Natural killer cell (primary cell): ENCODE measurements around the gene RFT1. TPM values are rescaled to one million over a fixed set of nuclear protein-coding genes. Genes with fewer than 3 reads are reported as not detected.

Experiments
- ATAC-seq, 3 donors: fragments of 150-1000 bp in 2 of 3; fragments of 200-7000 bp in 1 of 3; cut with Tn5 transposase; 1 replicate in 1 of 3; 2 replicates in 2 of 3; pipeline ENCODE4 v1.10.0; 2021; ENCODE audit warnings: mild to moderate bottlenecking in 2 of 3, moderate library complexity in 2 of 3
- DNase-seq, 2 donors: peaks; one replicate each; pipeline versions ENCODE4 v3.0.0 to v3.0.0-alpha.2; 2013 to 2021; ENCODE audit warnings: mixed read lengths in 1 of 2
- H3K27ac ChIP-seq: one replicate; pipeline ENCODE4 v1.5.1; 2013; ENCODE audit warnings: mild to moderate bottlenecking, low read length
- H3K27me3 ChIP-seq: one replicate; pipeline ENCODE4 v1.6.1; 2013; ENCODE audit warnings: low read length; ENCODE audit not compliant: control insufficient read depth, insufficient read depth
- H3K36me3 ChIP-seq: one replicate; pipeline ENCODE4 v1.6.1; 2013; ENCODE audit warnings: low read length; ENCODE audit not compliant: control insufficient read depth, insufficient read depth
- H3K4me1 ChIP-seq: one replicate; pipeline ENCODE4 v1.6.1; 2013; ENCODE audit warnings: low read length; ENCODE audit not compliant: control insufficient read depth, insufficient read depth
- H3K4me3 ChIP-seq: one replicate; pipeline ENCODE4 v1.5.1; 2013; ENCODE audit warnings: low read length
- H3K9me3 ChIP-seq: one replicate; pipeline ENCODE4 v1.6.1; 2013; ENCODE audit warnings: low read length; ENCODE audit not compliant: control insufficient read depth, insufficient read depth
- H3K27ac Mint-ChIP-seq, 2 donors: one replicate each; pipeline ENCODE4 v1.8.0; 2022; ENCODE audit warnings: mild to moderate bottlenecking in 2 of 2, mixed read lengths in 2 of 2, moderate library complexity in 1 of 2
- H3K27me3 Mint-ChIP-seq, 2 donors: one replicate each; pipeline ENCODE4 v1.8.0; 2022; ENCODE audit warnings: low read depth in 2 of 2, mixed read lengths in 2 of 2
- H3K36me3 Mint-ChIP-seq: one replicate; pipeline ENCODE4 v1.8.0; 2022; ENCODE audit warnings: mixed read lengths
- H3K4me1 Mint-ChIP-seq, 2 donors: one replicate each; pipeline ENCODE4 v1.8.0; 2022; ENCODE audit warnings: mixed read lengths in 2 of 2
- H3K4me3 Mint-ChIP-seq: one replicate; pipeline ENCODE4 v1.8.0; 2022; ENCODE audit warnings: mild to moderate bottlenecking, moderate library complexity, mixed read lengths
- H3K9me3 Mint-ChIP-seq, 2 donors: one replicate each; pipeline ENCODE4 v1.8.0; 2022; ENCODE audit warnings: mixed read lengths in 2 of 2
- CTCF ChIP-seq: fragments of 200-600 bp; IDR thresholded peaks from one replicate; pipeline ENCODE4 v1.8.0; 2022; ENCODE audit warnings: antibody characterized with exemption
- WGBS: methylation state at CpG from one replicate; pipeline ENCODE4 v1.1.7; 2013; ENCODE audit warnings: missing lambda C conversion rate; ENCODE audit not compliant: insufficient coverage; 5-methylcytosine and 5-hydroxymethylcytosine counted together
- intact Hi-C: fragments of 100-400 bp; cut with micrococcal nuclease; formaldehyde crosslinking; loops from one replicate; pipeline ENCODE4 v1.14.2; 2022
- total RNA-seq, 4 donors: library from RNA; stranded (reverse); fragments of 120-200 nt in 1 of 4; gene quantifications; one replicate each; pipeline versions ENCODE4 v1.2.3 to v1.2.4, GENCODE V29; 2013 to 2022

Gene RFT1
- total RNA-seq, 3 donors from 2014 or later (not counting 1 experiment from before 2014, with no cell fraction given), result 13.3 to 17.2 (median 14.1) TPM

DNA sequence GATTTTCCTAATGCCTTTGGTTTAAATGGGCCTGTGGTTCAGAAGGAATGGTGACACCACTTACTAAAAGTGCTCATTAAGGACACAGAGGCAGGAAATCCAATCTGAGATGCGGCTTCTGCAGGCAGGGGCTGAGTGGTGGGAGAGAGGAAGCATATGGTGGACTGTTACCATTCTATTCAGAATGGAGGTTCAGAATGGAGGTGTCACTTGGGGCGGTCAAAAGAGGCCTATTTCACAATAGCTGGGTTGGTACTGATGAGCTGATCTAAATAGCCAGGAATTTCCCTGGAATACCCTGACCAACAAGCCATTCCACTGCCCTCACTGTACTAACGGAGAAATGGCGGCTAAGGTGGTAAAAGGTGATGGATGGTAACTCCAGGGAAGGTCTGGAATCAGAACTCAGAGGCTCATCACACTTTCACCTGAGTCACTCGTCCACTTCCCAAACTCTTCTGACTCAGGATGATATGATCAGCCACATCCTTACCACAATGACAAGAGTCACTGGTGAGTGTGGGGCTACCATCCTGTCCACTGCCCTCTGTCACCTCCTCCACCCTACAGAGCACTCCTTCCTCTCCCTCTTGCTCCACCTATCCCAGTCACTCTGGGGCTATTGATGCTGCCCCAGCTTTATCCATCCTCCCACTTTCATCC is 15.7 kb downstream of the RFT1 start:
- Mint-ChIP-seq H3K36me3 (peaks cover 11% of the 10 kb centered on the region), H3K27me3 (no peaks in the 10 kb centered on the region), H3K9me3 (no peaks in the 10 kb centered on the region), H3K4me1 (no peaks in the 10 kb centered on the region), H3K4me3 (no peak overlapping the region), H3K27ac (no peak overlapping the region)
- Histone ChIP-seq H3K27ac (no peak overlapping the region), H3K9me3 (no peaks in the 10 kb centered on the region), H3K36me3 (peaks cover 35% of the 10 kb centered on the region), H3K27me3 (no peaks in the 10 kb centered on the region), H3K4me3 (no peak overlapping the region), H3K4me1 (peaks cover 10% of the 10 kb centered on the region)
- peak in 2 of 3 donors; percentile 40 to 88 for ATAC-seq
- WGBS, result 62% methylated on average over 3 of the region's 5 CpGs
- TF ChIP-seq CTCF, result no peak
- intact Hi-C loops, result loop anchor here (1.0 to 5.0 kb wide), 2 partner anchors 82 to 593 kb away; no protein-coding TSS in a partner anchor
- DNase-seq, result no peak

DNA sequence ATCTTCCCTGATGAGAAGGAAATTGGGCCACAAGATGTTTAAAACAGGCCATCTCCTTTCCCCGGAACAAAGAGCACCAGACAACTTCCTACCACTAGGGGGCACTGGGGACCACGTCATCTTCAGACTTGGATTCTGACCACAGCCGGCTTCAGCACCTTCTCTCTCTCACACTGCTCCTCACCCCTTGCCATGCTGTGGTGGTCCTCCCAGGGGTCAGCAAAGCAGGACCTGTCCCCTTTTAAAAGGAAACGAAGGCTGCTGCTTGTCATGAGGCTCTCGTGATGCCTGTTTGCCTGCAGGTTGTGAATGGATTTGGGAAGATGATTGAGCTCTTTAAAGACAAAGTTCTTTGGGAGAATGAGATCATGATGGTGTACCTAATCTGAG is 16.2 kb downstream of the RFT1 start:
- Histone ChIP-seq H3K36me3 (peaks cover 33% of the 10 kb centered on the region), H3K27ac (no peak overlapping the region), H3K4me1 (peaks cover 10% of the 10 kb centered on the region), H3K4me3 (no peak overlapping the region), H3K9me3 (no peaks in the 10 kb centered on the region), H3K27me3 (no peaks in the 10 kb centered on the region)
- Mint-ChIP-seq H3K4me3 (no peak overlapping the region), H3K4me1 (no peaks in the 10 kb centered on the region), H3K9me3 (no peaks in the 10 kb centered on the region), H3K27me3 (no peaks in the 10 kb centered on the region), H3K27ac (no peak overlapping the region), H3K36me3 (peaks cover 11% of the 10 kb centered on the region)
- 24% methylated on average over 5 of the region's 5 CpGs for WGBS
- ATAC-seq (peak; percentile 88 to 99 (median 95)), DNase-seq (peak; percentile 69 to 92)
- intact Hi-C loops, result loop anchor here (1.0 to 5.0 kb wide), 2 partner anchors 82 to 593 kb away; no protein-coding TSS in a partner anchor
- peak; percentile 81 for TF ChIP-seq CTCF

GRCh38 chr3:53113293-53114010 is 16.8 kb downstream of the RFT1 start:
- intact Hi-C loops, result loop anchor here (1.0 to 5.0 kb wide), 2 partner anchors 83 to 594 kb away; no protein-coding TSS in a partner anchor
- H3K36me3 Mint-ChIP-seq, result peaks cover 8% of the 10 kb centered on the region
- H3K4me1 ChIP-seq, result peaks cover 10% of the 10 kb centered on the region
- H3K27me3 ChIP-seq, result no peaks in the 10 kb centered on the region
- H3K27me3 Mint-ChIP-seq, result no peaks in the 10 kb centered on the region
- no peak overlapping the region for H3K27ac ChIP-seq
- H3K9me3 ChIP-seq, result no peaks in the 10 kb centered on the region
- H3K4me1 Mint-ChIP-seq, result no peaks in the 10 kb centered on the region
- peaks cover 31% of the 10 kb centered on the region for H3K36me3 ChIP-seq
- H3K9me3 Mint-ChIP-seq, result no peaks in the 10 kb centered on the region
- ATAC-seq, result peak in 2 of 3 donors; percentile 10 to 32
- WGBS, result 100% methylated on average over 1 of the region's 1 CpG
- DNase-seq, result no peak
- no peak overlapping the region for H3K27ac Mint-ChIP-seq
- no peak overlapping the region for H3K4me3 Mint-ChIP-seq
- no peak for TF ChIP-seq CTCF
- no peak overlapping the region for H3K4me3 ChIP-seq
